K562 (cell line): ENCODE data around the gene RFX7. TPM values are rescaled to one million over a fixed set of nuclear protein-coding genes. Genes with fewer than 3 reads are reported as not detected.

Source experiments
- MEIS2 ChIP-seq: fragments of 450-650 bp; IDR thresholded peaks from 2 replicates; pipeline ENCODE4 v1.6.1; 2014; ENCODE audit warnings: mild to moderate bottlenecking; ENCODE audit not compliant: partially characterized antibody
- polyA plus RNA-seq, 8 experiments: library from polyadenylated mRNA; depleted of rRNA in 4 of 8; stranded (reverse) in 5 of 8; unstranded in 3 of 8; fragments of >200 nt; fragmentation: Nextera tagmentation in 2 of 8; fragmentation: Illumina TruSeq in 1 of 8; extraction: Ambion mirVana in 2 of 8; extraction: Trizol in 1 of 8; gene quantifications; 2 replicates each; pipeline versions ENCODE4 v1.2.1 to v1.2.3, GENCODE V29; 2011 to 2014; ENCODE audit warnings: inconsistent platforms in 1 of 8, missing spikeins in 1 of 8
- total RNA-seq, 7 experiments: library from RNA; depleted of rRNA in 6 of 7; stranded (reverse); fragments of >200 nt in 6 of 7; fragmentation: Illumina TruSeq in 2 of 7; extraction: Trizol in 2 of 7; gene quantifications; 2 replicates each; pipeline versions ENCODE4 v1.2.1 to v1.2.3, GENCODE V29; 2011 to 2021; ENCODE audit warnings: low replicate concordance in 1 of 7
- TF ChIP-seq, protein P1 (sequence below): fragments of 200-800 bp; sonication (Bioruptor generic); IDR thresholded peaks from 2 replicates; pipeline ENCODE4 v1.6.1; 2016; ENCODE audit warnings: missing genetic modification characterization, missing compliant biosample characterization
- TF ChIP-seq, protein P2 (sequence below), 2 experiments: IDR thresholded peaks in 1 of 2; conservative IDR thresholded peaks in 1 of 2; 2 replicates each; pipeline ENCODE4 v1.6.1; 2016; ENCODE audit warnings: low read depth in 2 of 2, mild to moderate bottlenecking in 1 of 2, missing compliant biosample characterization in 1 of 2, missing genetic modification characterization in 1 of 2, moderate library complexity in 1 of 2
- TF ChIP-seq, protein P3 (sequence below): IDR thresholded peaks from 2 replicates; pipeline ENCODE4 v1.6.1; 2016; ENCODE audit warnings: missing genetic modification characterization, missing compliant biosample characterization

The RFX7 gene
- total and polyA plus RNA-seq, 9 of the 15 experiments (the other 6 are each of a cell fraction or from before 2014, with no cell fraction given) = 2.4 to 17.9 (median 6.3) TPM

DNA sequence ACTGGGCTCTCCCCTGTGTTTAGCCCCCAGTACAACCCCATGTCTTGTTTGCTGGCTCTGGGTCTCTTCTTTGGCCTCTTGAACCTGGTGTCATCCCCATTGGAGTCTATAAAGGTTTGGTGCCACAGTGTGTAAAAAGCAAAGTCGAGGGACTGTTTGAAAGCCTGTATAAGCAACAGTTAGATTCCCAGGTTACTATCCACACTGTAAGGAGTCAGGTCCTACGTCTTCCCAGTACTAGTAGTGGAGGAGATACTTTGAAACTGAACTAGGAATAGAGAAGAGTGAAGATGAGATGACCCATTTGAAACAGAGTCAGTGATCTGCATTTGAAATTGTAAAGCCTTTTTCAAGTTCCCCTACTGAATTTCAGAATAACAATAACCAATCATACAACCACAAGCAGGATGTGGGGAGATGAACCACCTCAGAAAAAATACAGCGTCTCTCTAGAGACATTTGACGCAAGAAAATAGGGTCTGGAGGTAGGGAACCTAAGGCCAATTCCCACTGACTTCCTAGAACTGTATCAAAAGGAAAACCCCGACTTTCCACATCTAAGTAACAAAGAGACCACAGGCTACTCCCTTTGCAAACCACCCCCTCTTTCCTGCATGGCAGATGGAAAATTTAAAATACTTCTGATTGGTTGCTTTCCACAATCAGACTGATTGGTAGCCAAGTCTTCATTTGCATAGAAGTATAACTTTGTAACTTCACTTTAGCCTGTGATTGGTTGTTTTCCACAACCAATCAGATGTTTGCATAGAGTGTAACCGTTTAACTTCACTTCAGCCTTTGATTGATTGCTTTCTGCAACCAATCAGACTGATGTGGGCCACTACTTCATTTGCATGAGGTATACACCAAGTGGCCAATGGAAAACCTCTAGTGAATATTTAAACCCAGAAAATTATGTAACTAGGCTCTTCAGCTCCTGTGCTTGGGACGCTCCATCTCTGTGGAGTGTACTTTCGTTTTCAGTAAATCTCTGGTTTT is 200.4 kb downstream of the RFX7 start (continued):
- TF ChIP-seq, protein P1, sequence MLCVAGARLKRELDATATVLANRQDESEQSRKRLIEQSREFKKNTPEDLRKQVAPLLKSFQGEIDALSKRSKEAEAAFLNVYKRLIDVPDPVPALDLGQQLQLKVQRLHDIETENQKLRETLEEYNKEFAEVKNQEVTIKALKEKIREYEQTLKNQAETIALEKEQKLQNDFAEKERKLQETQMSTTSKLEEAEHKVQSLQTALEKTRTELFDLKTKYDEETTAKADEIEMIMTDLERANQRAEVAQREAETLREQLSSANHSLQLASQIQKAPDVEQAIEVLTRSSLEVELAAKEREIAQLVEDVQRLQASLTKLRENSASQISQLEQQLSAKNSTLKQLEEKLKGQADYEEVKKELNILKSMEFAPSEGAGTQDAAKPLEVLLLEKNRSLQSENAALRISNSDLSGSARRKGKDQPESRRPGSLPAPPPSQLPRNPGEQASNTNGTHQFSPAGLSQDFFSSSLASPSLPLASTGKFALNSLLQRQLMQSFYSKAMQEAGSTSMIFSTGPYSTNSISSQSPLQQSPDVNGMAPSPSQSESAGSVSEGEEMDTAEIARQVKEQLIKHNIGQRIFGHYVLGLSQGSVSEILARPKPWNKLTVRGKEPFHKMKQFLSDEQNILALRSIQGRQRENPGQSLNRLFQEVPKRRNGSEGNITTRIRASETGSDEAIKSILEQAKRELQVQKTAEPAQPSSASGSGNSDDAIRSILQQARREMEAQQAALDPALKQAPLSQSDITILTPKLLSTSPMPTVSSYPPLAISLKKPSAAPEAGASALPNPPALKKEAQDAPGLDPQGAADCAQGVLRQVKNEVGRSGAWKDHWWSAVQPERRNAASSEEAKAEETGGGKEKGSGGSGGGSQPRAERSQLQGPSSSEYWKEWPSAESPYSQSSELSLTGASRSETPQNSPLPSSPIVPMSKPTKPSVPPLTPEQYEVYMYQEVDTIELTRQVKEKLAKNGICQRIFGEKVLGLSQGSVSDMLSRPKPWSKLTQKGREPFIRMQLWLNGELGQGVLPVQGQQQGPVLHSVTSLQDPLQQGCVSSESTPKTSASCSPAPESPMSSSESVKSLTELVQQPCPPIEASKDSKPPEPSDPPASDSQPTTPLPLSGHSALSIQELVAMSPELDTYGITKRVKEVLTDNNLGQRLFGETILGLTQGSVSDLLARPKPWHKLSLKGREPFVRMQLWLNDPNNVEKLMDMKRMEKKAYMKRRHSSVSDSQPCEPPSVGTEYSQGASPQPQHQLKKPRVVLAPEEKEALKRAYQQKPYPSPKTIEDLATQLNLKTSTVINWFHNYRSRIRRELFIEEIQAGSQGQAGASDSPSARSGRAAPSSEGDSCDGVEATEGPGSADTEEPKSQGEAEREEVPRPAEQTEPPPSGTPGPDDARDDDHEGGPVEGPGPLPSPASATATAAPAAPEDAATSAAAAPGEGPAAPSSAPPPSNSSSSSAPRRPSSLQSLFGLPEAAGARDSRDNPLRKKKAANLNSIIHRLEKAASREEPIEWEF (CRISPR knock-in tag) = no peak
- TF ChIP-seq, protein P2, sequence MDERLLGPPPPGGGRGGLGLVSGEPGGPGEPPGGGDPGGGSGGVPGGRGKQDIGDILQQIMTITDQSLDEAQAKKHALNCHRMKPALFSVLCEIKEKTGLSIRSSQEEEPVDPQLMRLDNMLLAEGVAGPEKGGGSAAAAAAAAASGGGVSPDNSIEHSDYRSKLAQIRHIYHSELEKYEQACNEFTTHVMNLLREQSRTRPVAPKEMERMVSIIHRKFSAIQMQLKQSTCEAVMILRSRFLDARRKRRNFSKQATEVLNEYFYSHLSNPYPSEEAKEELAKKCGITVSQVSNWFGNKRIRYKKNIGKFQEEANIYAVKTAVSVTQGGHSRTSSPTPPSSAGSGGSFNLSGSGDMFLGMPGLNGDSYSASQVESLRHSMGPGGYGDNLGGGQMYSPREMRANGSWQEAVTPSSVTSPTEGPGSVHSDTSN (CRISPR knock-in tag; IDR thresholded peaks at IDR 0.05; ENCODE audit: low read depth) = peak; percentile 65
- TF ChIP-seq, protein P2 (tag; conservative IDR thresholded peaks at IDR 0.05; ENCODE audit: low read depth) = peak; percentile 92
- TF ChIP-seq MEIS2 = peak; percentile 96
- TF ChIP-seq, protein P3, sequence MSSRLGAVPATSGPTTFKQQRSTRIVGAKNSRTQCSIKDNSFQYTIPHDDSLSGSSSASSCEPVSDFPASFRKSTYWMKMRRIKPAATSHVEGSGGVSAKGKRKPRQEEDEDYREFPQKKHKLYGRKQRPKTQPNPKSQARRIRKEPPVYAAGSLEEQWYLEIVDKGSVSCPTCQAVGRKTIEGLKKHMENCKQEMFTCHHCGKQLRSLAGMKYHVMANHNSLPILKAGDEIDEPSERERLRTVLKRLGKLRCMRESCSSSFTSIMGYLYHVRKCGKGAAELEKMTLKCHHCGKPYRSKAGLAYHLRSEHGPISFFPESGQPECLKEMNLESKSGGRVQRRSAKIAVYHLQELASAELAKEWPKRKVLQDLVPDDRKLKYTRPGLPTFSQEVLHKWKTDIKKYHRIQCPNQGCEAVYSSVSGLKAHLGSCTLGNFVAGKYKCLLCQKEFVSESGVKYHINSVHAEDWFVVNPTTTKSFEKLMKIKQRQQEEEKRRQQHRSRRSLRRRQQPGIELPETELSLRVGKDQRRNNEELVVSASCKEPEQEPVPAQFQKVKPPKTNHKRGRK (tag) = no peak
